NCI-H2081 treated with DMSO at 0.1 percent for 48 hours (cell line): ENCODE data around the gene PHKB.

Experiments
- DNase-seq: peaks from one replicate; lab custom pipeline; 2025; lab: John Stamatoyannopoulos, UW

The PHKB gene

DNA sequence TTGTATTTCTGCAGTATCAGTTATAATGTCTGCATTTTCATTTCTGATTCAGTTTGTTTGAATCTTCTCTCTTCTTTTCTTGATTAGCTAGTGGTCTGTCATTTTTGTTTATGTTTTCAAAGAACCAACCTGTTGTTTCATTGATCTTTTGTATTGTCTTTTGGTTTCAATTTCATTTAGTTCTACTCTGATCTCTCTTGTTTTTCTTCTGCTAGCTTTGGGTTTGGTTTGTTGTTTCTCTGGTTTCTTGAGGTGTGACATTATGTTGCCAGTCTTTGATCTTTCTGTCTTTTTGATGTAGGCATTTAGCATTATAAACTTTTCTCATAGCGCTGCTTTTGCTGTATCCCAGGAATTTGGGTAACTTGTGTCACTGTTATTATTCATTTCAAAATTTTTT is 107.2 kb downstream of the PHKB start:
- no peak for DNase-seq

DNA sequence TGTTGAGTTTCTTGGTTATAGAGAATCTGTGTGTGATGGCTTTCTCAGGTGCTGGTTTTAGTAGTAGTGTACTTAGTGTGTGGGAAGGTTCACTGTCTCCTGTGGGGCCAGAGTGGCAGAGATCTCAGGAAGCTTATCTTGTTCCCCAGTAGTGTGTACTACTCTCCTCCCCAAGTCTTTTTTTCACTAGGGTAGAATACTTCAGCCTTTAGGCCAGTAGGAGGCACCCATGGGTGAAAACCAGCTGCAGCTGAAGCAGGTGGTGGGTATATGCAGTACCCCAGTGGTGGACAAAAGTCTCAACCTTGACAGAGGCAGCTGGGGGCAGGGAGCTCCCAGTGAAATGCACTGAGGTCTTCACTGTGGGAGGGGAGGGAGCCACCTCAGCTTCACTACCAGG is 109.9 kb downstream of the PHKB start:
- DNase-seq, result no peak

DNA sequence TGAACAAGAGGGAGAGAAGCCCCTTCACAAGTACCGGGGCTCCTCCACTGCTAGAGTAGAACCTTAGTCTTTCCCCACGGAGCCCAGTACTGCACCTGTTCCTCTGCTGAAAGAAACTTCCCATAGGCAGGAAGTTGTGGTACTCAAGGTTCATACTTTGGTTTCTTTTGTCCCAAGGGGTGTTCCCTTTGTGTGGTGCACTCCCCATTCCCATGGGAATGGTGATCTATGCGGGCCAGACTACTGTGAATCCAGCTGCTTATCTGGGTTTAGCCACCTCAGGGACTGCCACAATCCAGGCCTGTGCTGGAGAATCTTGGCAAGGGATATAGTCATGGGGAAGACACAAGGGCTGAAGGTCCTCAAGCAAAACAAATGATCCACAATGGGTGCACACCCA is 110.6 kb downstream of the PHKB start:
- no peak for DNase-seq

DNA sequence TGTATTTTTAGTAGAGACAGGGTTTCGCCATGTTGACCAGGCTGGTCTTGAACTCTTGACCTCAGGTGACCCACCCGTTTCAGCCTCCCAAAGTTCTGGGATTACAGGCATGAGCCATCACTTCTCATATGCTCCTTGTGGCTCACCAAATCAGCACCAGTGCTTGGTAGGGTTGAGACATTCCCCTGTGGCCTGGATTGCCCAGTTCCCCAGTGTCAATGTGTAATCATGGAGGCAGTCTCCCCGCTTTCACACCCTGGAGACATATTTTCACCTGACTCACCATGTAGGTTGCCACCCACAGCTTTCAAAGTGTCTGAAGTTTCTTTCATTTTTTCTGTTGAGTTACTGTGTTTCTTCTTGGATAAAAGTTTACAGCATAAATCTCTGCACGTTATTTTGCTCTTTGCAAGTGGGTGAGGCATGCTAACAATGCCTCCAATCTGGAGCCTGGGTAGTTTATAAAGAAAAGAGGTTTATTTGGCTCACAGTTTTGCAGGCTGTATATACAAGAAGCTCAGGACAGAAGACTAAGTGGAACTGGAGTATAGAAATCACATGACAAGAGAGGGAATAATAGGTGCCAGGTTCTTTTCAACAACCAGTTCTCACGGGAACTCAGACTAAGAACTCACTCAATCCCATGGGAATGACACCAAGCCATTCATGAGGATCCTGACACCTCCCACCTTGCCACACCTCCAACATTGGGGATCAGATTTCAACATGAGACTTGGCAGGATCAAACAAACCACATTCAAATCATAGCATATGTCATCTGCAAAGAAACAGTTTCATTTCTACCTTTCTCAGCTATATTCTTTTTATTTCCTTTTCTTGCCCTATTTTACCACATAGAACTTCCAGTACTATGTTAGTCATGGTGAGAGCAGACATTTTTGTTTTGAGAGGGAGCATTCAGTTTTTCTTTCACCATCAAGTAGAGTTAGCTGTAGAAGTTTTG is 113.2 kb downstream of the PHKB start:
- DNase-seq, result no peak

DNA sequence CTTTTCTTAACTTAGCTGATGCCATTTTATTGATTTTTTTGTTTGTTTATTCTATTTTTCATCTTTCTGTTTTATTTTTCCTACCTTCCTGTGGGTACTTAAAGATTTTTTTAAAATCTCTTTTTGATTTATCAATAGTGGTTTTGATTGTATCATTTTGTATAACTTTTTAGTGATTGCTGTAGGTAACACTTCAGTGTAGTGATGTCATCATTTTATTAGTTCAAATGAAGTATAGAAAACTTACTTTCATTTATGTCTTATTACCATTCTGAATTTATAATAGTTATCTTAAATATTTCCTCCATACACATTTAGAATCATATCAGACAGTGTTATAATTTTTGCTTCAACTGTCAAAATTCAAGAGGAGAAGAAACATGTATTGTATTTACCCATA is 115.9 kb downstream of the PHKB start:
- DNase-seq, result no peak

DNA sequence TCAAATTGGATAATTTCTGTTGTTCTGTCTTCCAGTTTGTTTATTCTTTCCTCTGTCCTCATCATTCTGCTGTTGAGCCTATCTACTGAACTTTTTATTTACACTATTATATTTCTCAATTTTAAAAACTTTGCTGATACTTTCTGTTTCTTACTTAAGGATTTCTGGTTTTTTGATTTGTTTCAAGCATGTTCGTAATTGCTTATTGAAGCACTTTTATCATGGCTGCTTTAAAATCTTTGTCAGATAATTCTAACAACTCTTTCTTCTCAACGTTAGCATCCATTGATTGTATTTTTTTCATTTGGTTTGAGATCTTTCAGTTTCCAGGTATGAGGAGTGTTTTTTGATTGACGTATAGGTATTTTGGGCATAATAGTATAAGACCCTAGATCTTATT is 116.9 kb downstream of the PHKB start:
- DNase-seq, result no peak

DNA sequence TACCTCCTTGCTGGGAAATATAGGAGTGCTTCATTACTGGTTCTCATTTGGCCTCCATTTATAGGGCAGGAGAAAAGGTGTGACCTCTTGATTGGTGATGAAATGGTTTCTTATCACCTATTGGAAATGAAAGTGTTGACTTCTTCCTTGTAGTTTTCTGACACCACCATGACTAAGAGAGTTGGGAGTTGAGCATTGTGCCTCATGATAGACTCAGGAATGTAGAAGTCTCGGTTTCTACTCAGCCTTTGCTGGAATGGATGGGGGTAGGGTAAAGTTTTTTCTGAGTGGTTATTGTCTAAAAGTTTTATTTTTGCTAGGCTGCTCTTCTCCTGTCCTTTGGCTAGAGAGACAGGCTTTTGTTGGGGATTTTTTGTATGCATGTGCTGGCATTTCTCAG is 117.4 kb downstream of the PHKB start:
- DNase-seq, result no peak

DNA sequence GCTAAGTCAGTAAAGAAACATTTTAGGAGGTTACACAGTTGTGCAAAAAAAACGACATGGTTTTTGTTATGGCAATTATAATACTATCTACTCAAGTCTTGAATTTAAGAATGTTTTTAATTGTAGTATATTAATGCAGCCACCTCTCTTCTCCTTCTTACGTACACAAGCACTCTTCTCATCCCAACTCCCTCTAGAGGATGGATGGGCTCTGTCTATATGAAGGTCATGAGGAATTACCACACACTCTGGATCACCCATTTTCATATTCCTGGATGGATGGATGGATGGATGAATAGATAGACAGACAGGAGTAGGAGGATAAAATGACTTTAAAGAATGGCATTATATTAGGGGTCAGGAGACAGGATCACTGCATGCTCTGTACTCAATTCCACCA is 120.0 kb downstream of the PHKB start:
- DNase-seq, result no peak

DNA sequence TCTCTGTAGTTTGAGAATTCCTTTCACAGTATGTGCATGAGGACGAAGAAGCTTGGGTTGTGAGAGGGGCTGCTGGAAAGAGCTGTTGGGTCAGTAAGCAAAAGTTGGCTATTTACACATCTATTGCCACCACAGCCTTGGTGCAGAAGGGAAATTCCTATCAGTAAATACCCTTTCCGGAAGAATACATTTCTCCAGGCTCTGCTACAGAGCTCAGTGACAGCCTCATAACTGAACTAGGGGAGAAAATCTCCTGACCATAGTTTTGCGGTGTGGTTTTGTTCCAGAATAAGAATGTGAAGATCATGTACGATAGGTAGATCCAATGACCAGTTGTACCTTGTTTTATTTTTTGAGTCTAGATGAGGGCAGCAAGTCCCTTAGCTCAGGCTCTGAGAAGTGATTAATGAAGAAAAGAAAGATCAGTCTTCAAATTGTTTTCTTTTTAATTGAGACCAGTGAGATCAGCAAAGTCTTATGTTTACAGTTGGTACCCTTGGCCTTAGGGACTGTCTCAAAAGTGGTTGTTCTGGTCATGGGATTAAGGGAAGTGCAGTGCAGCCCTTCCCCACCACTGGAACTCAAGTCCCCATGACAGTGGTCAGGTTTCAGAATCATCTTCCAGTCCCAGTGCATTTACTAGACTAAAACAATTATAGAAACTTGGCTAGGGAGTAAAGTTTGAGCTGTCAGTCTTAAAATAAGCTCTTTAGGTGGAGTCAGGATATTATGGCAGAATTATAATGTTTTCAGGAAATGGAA is 123.5 kb downstream of the PHKB start:
- no peak for DNase-seq

DNA sequence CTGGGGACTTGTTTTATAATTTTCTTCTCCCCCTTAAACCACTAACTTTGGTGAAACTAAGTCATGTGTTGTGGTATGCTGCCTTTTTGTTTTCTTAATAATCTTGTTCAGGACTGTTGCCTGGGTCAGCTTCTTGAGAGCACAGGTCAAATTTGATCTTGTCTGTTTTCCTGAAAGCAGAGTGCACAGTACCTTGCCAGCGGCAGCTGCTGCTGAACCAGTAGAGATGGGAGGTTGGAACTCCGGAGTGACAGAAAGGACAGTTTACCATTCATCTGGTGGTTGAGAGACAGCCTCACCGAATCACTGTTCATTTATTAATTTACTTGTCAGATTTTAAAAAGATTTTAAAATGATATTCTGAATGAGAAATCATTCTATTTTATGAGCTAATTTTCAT is 125.0 kb downstream of the PHKB start:
- DNase-seq, result no peak

DNA sequence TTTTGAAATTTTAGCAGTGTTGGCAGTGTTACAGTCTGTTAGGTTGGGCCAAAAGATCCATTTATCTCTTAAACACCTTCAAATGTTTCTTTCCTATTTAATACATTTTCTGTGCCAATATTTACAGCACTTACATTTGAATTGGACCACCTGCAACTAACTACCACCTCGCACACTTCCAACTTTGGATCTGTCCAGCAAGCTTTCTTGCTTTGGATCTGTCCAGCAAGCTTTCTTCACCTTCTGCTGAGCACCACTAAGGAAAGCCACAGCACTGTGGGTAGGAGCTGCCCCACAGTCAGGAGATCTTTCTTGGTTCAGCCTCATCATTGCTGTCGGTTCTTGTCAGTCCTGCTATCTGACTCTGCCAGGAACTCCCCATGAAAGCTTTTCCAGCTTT is 129.3 kb downstream of the PHKB start:
- no peak for DNase-seq

DNA sequence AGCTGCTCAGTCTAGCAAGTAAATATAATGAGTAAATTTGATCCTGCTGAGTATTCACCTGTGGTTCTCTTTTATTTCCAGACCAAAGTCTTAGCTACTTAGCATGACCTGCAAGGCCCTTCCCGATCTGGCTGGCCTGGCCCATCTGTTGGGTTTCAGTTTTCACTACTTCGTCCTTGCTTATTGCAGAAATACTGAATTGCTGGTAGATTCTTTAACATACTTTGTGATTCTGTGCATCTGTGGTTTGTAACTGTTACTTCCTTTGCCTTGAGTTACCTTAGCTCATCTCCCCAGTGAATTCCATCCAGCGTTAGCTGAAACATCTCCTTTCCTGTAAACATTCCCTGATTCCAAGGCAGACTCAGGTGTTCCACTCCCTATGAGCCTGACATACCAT is 131.1 kb downstream of the PHKB start:
- no peak for DNase-seq

DNA sequence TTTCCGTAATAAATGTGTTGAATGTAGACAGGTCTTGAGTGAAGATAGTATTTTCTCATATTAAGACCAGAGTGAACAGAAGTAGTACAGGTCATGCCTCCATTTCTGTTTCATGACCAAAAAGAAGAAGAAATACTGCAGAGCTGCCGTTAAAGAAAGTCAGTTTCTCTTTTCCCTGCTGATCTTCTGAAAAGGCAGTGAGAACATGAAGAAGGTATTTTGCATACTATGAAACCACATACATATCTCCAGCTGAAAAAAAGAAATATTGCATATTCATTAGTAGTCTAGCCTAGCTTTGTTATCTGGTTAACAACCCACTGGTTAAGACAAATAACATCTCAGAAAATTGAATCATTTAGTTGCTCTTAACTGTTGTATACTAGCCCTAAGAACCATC is 138.4 kb downstream of the PHKB start:
- DNase-seq, result no peak

DNA sequence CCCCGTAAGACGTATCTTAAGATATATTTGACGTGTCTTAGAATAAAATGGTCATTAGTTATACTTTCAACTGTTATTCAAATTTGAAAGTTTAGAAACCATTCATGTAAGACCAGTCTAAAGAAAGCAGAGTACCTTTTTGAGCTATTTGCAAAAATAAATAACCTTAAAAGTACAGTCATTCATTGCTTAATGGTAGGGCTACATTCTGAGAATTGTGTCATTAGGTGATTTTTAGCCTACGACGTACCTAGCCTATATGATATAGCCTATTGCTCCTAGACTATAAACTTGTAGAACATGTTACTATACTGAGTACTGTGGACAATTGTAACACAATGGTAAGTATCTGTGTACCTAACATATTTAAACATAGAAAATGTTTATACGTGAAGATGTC is 139.2 kb downstream of the PHKB start:
- no peak for DNase-seq

DNA sequence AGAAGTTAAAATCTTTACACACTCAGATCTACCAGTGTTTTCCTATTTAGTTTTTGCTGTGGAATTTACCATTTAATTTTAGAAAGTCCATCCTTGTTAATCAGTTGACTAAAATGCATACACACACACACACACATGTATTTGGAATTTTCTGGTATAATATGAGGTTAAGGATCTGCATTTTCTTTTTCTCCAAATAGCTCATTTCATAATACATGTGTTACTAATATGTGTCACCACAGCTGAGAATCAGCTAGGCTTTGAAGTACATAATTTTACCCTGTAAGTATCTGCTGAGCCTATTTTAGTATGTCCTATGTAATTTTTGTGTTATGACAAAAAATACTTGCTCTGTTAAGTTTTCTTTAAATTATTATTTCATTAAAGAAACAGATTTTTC is 143.2 kb downstream of the PHKB start:
- no peak for DNase-seq

DNA sequence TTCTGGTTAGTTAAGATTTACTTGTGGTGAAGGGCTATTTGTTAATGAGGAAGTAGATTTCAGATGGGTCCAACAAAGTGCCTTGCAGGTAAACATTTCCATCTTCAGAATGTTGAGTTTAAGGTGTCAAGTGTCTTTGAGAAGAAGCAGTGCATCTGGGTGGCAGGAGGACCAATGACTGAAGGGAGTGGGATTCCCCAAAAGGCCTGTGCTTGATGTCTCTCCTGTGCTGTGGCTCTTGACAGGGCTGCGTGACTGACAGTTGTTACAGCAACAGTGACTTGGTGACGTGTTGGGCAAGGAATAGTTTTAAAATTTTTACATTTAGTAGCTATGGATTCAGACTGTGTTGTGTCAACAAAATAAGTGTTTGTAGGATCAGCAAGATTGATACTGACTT is 149.9 kb downstream of the PHKB start:
- DNase-seq, result no peak

DNA sequence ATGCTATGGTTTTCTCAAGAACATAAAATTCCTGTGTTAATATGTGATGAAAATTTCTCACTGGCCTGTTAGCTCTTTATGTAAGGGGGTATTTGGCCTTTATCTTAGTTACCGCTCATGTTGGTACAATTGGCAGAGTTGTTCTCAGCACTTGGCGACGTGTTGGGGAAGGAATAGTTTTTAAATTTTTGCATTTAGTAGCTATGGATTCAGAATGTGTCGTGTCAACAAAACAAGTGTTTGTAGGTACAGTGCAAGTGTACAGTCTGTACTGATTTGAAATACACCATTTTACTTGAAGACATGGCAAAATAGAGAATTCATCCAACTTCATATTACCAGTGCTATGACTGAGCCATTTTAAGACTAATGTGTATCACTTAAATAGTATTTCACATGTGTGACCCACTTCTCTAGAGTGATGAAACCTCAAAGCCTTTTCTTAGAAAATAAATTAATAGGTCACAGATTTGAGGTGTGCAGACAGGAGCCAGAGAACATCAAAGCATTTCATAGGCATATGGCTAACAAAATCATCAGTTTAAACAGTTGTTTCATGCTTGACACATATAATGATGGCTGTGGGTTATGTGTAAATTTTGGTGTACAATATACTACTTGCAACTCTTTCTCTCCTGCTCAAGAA is 150.8 kb downstream of the PHKB start:
- DNase-seq, result no peak

DNA sequence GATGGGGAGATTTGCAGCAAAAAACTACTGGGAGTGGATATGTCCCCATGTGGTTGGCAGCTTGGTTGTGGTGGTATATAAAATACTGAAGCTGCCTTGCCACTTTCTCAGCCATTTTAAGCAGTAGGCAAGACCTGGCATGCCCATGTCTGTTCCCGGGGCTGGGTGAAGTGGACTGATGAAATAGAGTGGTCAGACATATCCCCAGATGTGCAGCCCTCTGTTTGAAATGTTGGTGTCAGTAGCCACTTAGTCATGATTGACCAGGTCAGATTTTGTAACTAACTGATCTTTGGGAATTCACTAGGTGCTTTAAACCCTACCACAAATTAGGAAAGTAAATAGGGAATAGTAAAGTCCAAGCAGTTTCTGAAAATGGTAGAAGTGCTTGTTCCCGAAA is 151.6 kb downstream of the PHKB start:
- DNase-seq, result no peak

DNA sequence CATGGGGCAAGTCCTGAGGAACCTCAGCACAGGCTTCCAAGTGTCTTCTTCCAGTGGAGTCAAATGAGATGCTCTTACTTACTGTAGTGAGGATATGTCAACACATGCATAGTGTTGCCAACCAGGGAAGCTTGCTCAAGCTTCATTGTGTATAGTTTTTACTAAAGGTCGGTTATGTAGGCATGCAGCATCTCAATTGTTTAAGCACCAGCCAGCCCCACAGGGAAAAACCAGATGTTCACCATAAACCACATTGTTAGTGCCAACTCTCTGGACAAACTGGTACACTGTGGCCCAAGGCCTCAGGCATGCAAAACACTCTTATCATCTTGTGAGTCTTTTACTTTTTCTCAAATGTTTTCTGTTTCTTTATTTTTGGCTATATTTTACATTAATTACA is 152.1 kb downstream of the PHKB start:
- DNase-seq, result no peak

DNA sequence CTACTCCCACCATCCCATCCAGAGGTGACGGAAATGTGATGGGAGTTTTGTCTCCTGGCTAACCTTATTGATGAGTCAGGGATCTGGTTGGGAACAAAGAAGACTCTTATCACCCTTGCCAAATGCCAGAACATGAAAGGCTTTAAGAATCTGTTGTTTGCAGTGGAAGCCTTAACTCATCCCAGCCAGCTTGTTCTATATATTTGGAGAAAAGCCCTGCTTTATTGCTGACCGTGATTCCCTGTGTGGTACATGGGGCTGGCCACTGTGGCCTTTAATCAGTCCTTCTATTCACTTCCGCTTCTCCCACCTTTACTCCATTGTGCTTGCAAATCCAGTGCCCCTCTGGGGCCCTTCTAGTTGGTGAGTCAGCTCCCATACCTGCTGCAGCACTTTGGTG is 156.6 kb downstream of the PHKB start:
- no peak for DNase-seq

DNA sequence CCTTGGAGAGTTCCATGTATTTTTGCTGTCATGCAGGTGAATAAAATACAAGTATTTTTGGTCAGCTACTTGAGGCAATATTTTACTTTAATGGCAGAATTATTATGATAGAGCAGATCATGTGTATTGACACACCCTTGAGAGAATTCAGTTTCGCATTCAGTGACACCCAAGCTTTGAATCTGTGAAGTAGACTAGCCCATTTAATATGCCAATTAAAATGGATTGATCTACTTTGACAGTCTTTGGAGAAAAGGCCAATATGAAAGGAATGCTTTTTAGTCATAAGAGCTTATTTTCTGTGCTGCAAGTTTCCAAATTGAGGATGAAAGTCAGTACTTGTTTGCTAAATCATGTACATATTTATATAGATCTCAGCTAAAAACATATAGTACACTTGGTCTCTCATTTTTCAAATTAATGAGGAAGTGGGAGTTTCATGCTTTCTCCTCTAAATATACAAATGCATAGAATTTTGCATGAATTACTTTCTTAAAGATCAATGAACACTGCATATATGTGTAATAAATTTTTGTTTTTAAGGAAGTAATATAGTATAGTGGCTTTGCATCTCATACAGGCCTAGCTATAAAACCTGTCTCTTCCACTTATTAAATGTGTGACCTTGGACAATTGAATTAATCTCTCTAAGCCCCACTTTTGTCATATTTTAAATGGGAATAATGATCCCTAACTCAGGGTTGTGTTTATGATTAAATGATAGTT is 161.5 kb downstream of the PHKB start:
- no peak for DNase-seq

DNA sequence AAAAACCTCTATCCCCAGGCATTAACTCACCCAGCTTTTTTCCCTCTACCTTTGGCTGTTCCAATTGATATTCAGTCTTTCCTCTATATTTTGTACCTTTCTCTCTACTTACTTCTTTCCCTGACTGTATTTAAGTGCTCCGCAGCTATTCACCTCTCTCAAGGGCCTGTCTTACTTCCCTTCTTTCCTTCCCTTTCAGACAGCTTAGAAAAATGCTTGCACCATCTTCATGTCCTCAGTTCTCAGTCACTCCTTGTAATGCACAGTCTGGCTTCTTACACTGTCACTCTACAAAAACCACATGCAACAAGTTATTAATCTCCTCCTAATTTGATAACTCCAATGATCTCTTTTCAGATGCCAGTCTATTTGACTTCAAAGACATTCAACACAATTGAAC is 163.4 kb downstream of the PHKB start:
- no peak for DNase-seq
